GM12872 (cell line): ENCODE measurements around the gene MAN1A1.

Experiments used
- CTCF ChIP-seq: IDR thresholded peaks from 3 replicates; pipeline ENCODE4 v1.5.1; 2011; ENCODE audit warnings: low read depth, mild to moderate bottlenecking, low read length, moderate library complexity; ENCODE audit not compliant: insufficient read depth

MAN1A1 gene

GRCh38 chr6:119329794-119330180 lies 19.8 kb downstream of the MAN1A1 start:
- TF ChIP-seq CTCF = no peak

- TF ChIP-seq CTCF = no peak
These were observed 20.4 kb downstream of the MAN1A1 start for GRCh38 chr6:119328892-119329793.

GRCh38 chr6:119328254-119328653 lies 21.3 kb downstream of the MAN1A1 start:
- TF ChIP-seq CTCF = no peak

- no peak for TF ChIP-seq CTCF
These were observed 21.8 kb downstream of the MAN1A1 start for GRCh38 chr6:119327810-119328209.

- no peak for TF ChIP-seq CTCF
These were observed 23.1 kb downstream of the MAN1A1 start for GRCh38 chr6:119326291-119327005.

- no peak for TF ChIP-seq CTCF
These were observed 23.8 kb downstream of the MAN1A1 start for GRCh38 chr6:119325559-119326265.

GRCh38 chr6:119324718-119325117 lies 24.8 kb downstream of the MAN1A1 start:
- no peak for TF ChIP-seq CTCF
